DND-41 (cell line): ENCODE data around the gene MINK1.

Experiments used
- EZH2 ChIP-seq: IDR thresholded peaks from 3 replicates; pipeline ENCODE4 v1.6.1; 2012; ENCODE audit warnings: borderline replicate concordance, low read depth, mild to moderate bottlenecking, moderate library complexity, low read length, inconsistent platforms; ENCODE audit not compliant: severe bottlenecking
- TF ChIP-seq, protein P1 (sequence below): IDR thresholded peaks from 2 replicates; pipeline ENCODE4 v1.5.1; 2012; ENCODE audit warnings: borderline replicate concordance, low read length, moderate library complexity, mild to moderate bottlenecking; ENCODE audit not compliant: poor library complexity, severe bottlenecking; ENCODE audit errors: extremely low read depth

DNA sequence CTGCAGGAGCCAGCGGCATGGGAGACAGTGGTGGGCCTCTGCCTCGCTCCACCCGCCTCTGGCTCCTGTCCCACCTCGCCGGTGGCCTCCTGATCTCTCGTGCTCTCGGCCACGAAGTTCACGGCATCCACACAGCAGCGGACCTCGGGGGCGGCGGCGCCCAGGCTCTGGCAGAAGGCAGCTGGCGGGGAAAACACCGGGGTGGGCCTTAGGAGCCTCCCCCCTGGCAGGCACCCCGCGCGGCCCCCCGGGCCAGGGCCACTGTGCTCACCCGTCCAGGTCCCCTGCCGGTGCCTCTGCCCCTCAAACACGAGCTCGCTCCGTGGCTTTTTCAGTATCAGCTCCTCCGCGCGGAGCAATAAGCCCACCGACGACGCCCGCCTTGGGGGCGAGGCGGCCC is 65.8 kb downstream of the MINK1 start:
- TF ChIP-seq, protein P1, sequence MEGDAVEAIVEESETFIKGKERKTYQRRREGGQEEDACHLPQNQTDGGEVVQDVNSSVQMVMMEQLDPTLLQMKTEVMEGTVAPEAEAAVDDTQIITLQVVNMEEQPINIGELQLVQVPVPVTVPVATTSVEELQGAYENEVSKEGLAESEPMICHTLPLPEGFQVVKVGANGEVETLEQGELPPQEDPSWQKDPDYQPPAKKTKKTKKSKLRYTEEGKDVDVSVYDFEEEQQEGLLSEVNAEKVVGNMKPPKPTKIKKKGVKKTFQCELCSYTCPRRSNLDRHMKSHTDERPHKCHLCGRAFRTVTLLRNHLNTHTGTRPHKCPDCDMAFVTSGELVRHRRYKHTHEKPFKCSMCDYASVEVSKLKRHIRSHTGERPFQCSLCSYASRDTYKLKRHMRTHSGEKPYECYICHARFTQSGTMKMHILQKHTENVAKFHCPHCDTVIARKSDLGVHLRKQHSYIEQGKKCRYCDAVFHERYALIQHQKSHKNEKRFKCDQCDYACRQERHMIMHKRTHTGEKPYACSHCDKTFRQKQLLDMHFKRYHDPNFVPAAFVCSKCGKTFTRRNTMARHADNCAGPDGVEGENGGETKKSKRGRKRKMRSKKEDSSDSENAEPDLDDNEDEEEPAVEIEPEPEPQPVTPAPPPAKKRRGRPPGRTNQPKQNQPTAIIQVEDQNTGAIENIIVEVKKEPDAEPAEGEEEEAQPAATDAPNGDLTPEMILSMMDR = no peak
- no peak for TF ChIP-seq EZH2
